Mesothelial cell of epicardium (in vitro differentiated cells): ENCODE measurements around the gene MYO5B. TPM values are rescaled to one million over a fixed set of nuclear protein-coding genes. Genes with fewer than 3 reads are reported as not detected.

ENCODE experiments used
- DNase-seq, 2 experiments: peaks; one replicate each; pipeline ENCODE4 v3.0.0; 2021; ENCODE audit warnings: low spot score in 2 of 2; ENCODE audit not compliant: unreplicated experiment in 2 of 2
- H3K27ac Mint-ChIP-seq: 2 replicates; pipeline ENCODE4 v1.8.0; 2021; ENCODE audit warnings: mixed read lengths
- H3K27me3 Mint-ChIP-seq: 2 replicates; pipeline ENCODE4 v1.8.0; 2021; ENCODE audit warnings: low read depth, mixed read lengths
- H3K36me3 Mint-ChIP-seq: 2 replicates; pipeline ENCODE4 v1.8.0; 2021; ENCODE audit warnings: mixed read lengths
- H3K4me1 Mint-ChIP-seq: 2 replicates; pipeline ENCODE4 v1.8.0; 2021; ENCODE audit warnings: mixed read lengths
- H3K4me3 Mint-ChIP-seq: 2 replicates; pipeline ENCODE4 v1.8.0; 2021; ENCODE audit warnings: mild to moderate bottlenecking, moderate library complexity, mixed read lengths
- H3K9me3 Mint-ChIP-seq: 2 replicates; pipeline ENCODE4 v1.8.0; 2021; ENCODE audit warnings: mixed read lengths
- total RNA-seq: library from RNA; stranded (reverse); gene quantifications from 3 replicates; pipeline ENCODE4 v1.2.1, GENCODE V29; 2021
- TF ChIP-seq, protein P1 (sequence below): fragments of 200-600 bp; sonication (generic); IDR thresholded peaks from one replicate; pipeline ENCODE4 v1.5.0; 2021; ENCODE audit warnings: antibody characterized with exemption; ENCODE audit not compliant: unreplicated experiment

MYO5B gene
- total RNA-seq, 1 donor from 2014 or later: 15.1 TPM

DNA sequence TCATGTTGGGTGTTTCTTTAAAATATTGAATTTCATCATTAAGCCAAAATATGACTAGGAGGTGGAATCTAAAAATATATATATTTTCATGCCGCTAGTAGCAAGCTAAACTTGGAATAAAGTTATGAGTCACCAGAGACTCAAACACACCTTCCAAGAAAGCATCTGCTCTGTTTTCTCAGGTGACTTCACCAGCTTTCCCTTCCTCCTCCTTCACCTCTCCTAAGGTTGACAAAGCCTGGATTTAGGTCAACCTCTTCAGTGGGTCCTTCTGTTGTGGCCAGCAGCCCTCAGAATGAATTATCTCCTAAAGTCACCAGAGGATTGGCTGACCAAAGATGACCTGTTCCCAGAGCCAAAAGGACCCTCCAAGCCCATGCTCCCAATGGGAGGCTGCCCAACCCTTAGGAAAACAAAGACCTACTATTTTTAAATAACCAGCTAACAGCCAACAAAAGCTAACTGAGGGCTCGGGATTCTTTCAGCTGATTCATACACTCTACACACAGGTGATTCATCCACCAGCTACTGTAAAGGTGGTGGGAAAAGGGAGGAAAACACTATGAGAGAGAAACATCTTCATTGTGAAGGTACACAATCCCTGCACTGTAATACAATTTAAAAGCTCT is 113.9 kb downstream of the MYO5B start:
- no peak for DNase-seq
- Mint-ChIP-seq H3K36me3 (no peaks in the 10 kb centered on the region), H3K4me3 (no peak overlapping the region), H3K27ac (no peak overlapping the region), H3K27me3 (peaks cover 5% of the 10 kb centered on the region), H3K9me3 (no peaks in the 10 kb centered on the region), H3K4me1 (peaks cover 1% of the 10 kb centered on the region)
- TF ChIP-seq, protein P1, sequence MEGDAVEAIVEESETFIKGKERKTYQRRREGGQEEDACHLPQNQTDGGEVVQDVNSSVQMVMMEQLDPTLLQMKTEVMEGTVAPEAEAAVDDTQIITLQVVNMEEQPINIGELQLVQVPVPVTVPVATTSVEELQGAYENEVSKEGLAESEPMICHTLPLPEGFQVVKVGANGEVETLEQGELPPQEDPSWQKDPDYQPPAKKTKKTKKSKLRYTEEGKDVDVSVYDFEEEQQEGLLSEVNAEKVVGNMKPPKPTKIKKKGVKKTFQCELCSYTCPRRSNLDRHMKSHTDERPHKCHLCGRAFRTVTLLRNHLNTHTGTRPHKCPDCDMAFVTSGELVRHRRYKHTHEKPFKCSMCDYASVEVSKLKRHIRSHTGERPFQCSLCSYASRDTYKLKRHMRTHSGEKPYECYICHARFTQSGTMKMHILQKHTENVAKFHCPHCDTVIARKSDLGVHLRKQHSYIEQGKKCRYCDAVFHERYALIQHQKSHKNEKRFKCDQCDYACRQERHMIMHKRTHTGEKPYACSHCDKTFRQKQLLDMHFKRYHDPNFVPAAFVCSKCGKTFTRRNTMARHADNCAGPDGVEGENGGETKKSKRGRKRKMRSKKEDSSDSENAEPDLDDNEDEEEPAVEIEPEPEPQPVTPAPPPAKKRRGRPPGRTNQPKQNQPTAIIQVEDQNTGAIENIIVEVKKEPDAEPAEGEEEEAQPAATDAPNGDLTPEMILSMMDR: no peak

DNA sequence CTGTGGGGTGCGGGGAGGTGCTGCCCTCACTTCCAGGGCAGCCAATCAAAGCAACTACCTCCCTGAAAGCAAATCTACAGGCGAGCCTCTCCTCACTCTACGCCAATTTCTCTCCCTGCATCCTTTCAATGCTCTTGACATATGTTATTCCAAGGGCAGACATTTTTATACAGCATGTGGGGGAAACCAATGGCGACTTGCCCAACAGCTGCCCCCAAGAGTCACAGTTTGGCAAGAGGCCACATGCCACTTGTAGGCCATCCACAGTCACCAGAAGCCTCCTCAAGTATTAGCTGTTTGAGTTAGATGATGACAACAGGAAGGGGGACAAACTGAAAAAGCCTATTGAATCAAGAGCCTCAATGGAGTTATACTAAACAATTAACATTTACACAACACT is 114.6 kb downstream of the MYO5B start:
- DNase-seq: no peak
- Mint-ChIP-seq H3K9me3 (no peaks in the 10 kb centered on the region), H3K4me3 (no peak overlapping the region), H3K27me3 (peaks cover 5% of the 10 kb centered on the region), H3K4me1 (peaks cover 6% of the 10 kb centered on the region), H3K27ac (no peak overlapping the region), H3K36me3 (no peaks in the 10 kb centered on the region)
- TF ChIP-seq, protein P1: no peak

- TF ChIP-seq, protein P1: no peak
- no peaks in the 10 kb centered on the region for H3K36me3 Mint-ChIP-seq
- DNase-seq: no peak
- H3K27me3 Mint-ChIP-seq: peaks cover 5% of the 10 kb centered on the region
- H3K9me3 Mint-ChIP-seq: no peaks in the 10 kb centered on the region
- H3K4me3 Mint-ChIP-seq: no peak overlapping the region
- no peak overlapping the region for H3K27ac Mint-ChIP-seq
- peaks cover 6% of the 10 kb centered on the region for H3K4me1 Mint-ChIP-seq
Observed at GRCh38 chr18:50079571-50080295, 115.2 kb downstream of the MYO5B start.

GRCh38 chr18:50076277-50076676 is 118.7 kb downstream of the MYO5B start:
- TF ChIP-seq, protein P1: no peak

GRCh38 chr18:50075772-50076171 is 119.2 kb downstream of the MYO5B start:
- no peak overlapping the region for H3K4me3 Mint-ChIP-seq
- H3K27ac Mint-ChIP-seq: no peak overlapping the region
- TF ChIP-seq, protein P1: no peak
- H3K36me3 Mint-ChIP-seq: no peaks in the 10 kb centered on the region
- peaks cover 13% of the 10 kb centered on the region for H3K4me1 Mint-ChIP-seq
- H3K27me3 Mint-ChIP-seq: peaks cover 5% of the 10 kb centered on the region
- no peaks in the 10 kb centered on the region for H3K9me3 Mint-ChIP-seq
- no peak for DNase-seq

More at GRCh38 chr18:50076277-50076676, 118.7 kb downstream of the MYO5B start:
- no peak overlapping the region for H3K27ac Mint-ChIP-seq
- no peak overlapping the region for H3K4me3 Mint-ChIP-seq
- DNase-seq: no peak
- H3K9me3 Mint-ChIP-seq: no peaks in the 10 kb centered on the region
- peaks cover 5% of the 10 kb centered on the region for H3K27me3 Mint-ChIP-seq
- no peaks in the 10 kb centered on the region for H3K36me3 Mint-ChIP-seq
- peaks cover 9% of the 10 kb centered on the region for H3K4me1 Mint-ChIP-seq
